IMR-90 (cell line): ENCODE measurements around the gene CNDP2. TPM values are rescaled to one million over a fixed set of nuclear protein-coding genes. Genes with fewer than 3 reads are reported as not detected.

ENCODE experiments used
- ATAC-seq: fragments of 200-7000 bp; cut with Tn5 transposase; 2 replicates; pipeline ENCODE4 v1.9.1; 2020; ENCODE audit warnings: low read depth, mild to moderate bottlenecking, moderate library complexity
- BruUV-seq: library from RNA; stranded (reverse); fragments of 400-500 nt; replicated peaks from 2 replicates; lab custom pipeline; 2021; lab: Mats Ljungman, UMichigan
- CTCF ChIA-PET: fragments of 300-600 bp; formaldehyde crosslinking; extraction: SDS; loops from one replicate; lab custom pipeline; 2021; ENCODE audit warnings: antibody characterized with exemption; lab: Yijun Ruan, JAX
- POLR2A ChIA-PET: fragments of 300-600 bp; sonication (Branson Sonifier 250); formaldehyde crosslinking; loops from one replicate; lab custom pipeline; 2022; ENCODE audit warnings: antibody characterized with exemption; ENCODE audit not compliant: unreplicated experiment; lab: Charles Lee
- DNase-seq: peaks from one replicate; pipeline ENCODE4 v3.0.0; 2013
- H2AFZ ChIP-seq: replicated peaks from 2 replicates; pipeline ENCODE3; 2013; ENCODE audit warnings: low read length, mild to moderate bottlenecking; ENCODE audit not compliant: poor library complexity
- H2AK5ac ChIP-seq: 2 replicates; pipeline ENCODE4 v1.6.1; 2013; ENCODE audit warnings: low read depth, low read length, inconsistent platforms
- H2AK9ac ChIP-seq: replicated peaks from 2 replicates; pipeline ENCODE3; 2013; ENCODE audit warnings: mild to moderate bottlenecking, low read depth, low read length, moderate library complexity; ENCODE audit not compliant: poor library complexity
- H2BK120ac ChIP-seq: 2 replicates; pipeline ENCODE4 v1.6.1; 2013; ENCODE audit warnings: low read depth, low read length, inconsistent platforms
- H2BK15ac ChIP-seq: 3 replicates; pipeline ENCODE4 v1.6.1; 2013; ENCODE audit warnings: low read depth, low read length, inconsistent platforms
- H2BK20ac ChIP-seq: 2 replicates; pipeline ENCODE4 v1.6.1; 2013; ENCODE audit warnings: low read depth, mild to moderate bottlenecking, inconsistent platforms, low read length, moderate library complexity
- H2BK5ac ChIP-seq: 2 replicates; pipeline ENCODE4 v1.6.1; 2013; ENCODE audit warnings: mild to moderate bottlenecking, low read depth, low read length, inconsistent platforms; ENCODE audit not compliant: poor library complexity, severe bottlenecking
- H3K14ac ChIP-seq: replicated peaks from 2 replicates; pipeline ENCODE4 v1.6.1; 2013; ENCODE audit warnings: low read depth, low read length, inconsistent platforms
- H3K18ac ChIP-seq: 2 replicates; pipeline ENCODE4 v1.6.1; 2013; ENCODE audit warnings: low read depth, low read length, control low read depth
- H3K23ac ChIP-seq: 2 replicates; pipeline ENCODE4 v1.6.1; 2013; ENCODE audit warnings: low read depth, low read length, inconsistent platforms
- H3K27ac ChIP-seq: 2 replicates; pipeline ENCODE4 v1.5.1; 2013; ENCODE audit warnings: mild to moderate bottlenecking, control low read depth, low read length; ENCODE audit not compliant: insufficient read depth
- H3K27me3 ChIP-seq: 2 replicates; pipeline ENCODE4 v1.6.1; 2013; ENCODE audit warnings: low read length; ENCODE audit not compliant: control insufficient read depth, insufficient read depth
- H3K36me3 ChIP-seq: 2 replicates; pipeline ENCODE4 v1.6.1; 2013; ENCODE audit warnings: low read length, mixed read lengths; ENCODE audit not compliant: control insufficient read depth, insufficient read depth
- H3K4ac ChIP-seq: 2 replicates; pipeline ENCODE4 v1.6.1; 2013; ENCODE audit warnings: low read depth, low read length, inconsistent platforms
- H3K4me1 ChIP-seq: 2 replicates; pipeline ENCODE4 v1.6.1; 2013; ENCODE audit warnings: low read length, mixed read lengths; ENCODE audit not compliant: control insufficient read depth, insufficient read depth
- H3K4me2 ChIP-seq: 2 replicates; pipeline ENCODE4 v1.6.1; 2013; ENCODE audit warnings: low read depth, mild to moderate bottlenecking, control low read depth, low read length, moderate library complexity
- H3K4me3 ChIP-seq: 2 replicates; pipeline ENCODE4 v1.5.1; 2013; ENCODE audit warnings: low read depth, mild to moderate bottlenecking, control low read depth, low read length, moderate library complexity; ENCODE audit not compliant: insufficient read depth
- H3K56ac ChIP-seq: 2 replicates; pipeline ENCODE4 v1.6.1; 2013; ENCODE audit warnings: low read length, inconsistent platforms; ENCODE audit not compliant: insufficient read depth; ENCODE audit errors: extremely low read depth
- H3K79me1 ChIP-seq, 2 experiments: 2 replicates each; pipeline ENCODE4 v1.6.1; 2013; ENCODE audit warnings: low read length in 2 of 2, inconsistent platforms in 1 of 2, low read depth in 1 of 2
- H3K9ac ChIP-seq: 2 replicates; pipeline ENCODE4 v1.6.1; 2013; ENCODE audit warnings: low read depth, low read length, control low read depth
- H3K9me1 ChIP-seq: 2 replicates; pipeline ENCODE4 v1.6.1; 2013; ENCODE audit warnings: low read length, inconsistent platforms; ENCODE audit not compliant: insufficient read depth
- H3K9me3 ChIP-seq: 2 replicates; pipeline ENCODE4 v1.6.1; 2013; ENCODE audit warnings: low read length; ENCODE audit not compliant: control insufficient read depth, insufficient read depth
- H4K20me1 ChIP-seq: 2 replicates; pipeline ENCODE4 v1.6.1; 2013; ENCODE audit warnings: low read length, inconsistent platforms; ENCODE audit not compliant: insufficient read depth
- H4K5ac ChIP-seq: 2 replicates; pipeline ENCODE4 v1.6.1; 2013; ENCODE audit warnings: mild to moderate bottlenecking, low read depth, low read length, control low read depth
- H4K8ac ChIP-seq, 2 experiments: 2 replicates each; pipeline ENCODE4 v1.6.1; 2013; ENCODE audit warnings: low read depth in 2 of 2, low read length in 2 of 2, control low read depth in 1 of 2, inconsistent platforms in 1 of 2
- H4K91ac ChIP-seq: 2 replicates; pipeline ENCODE4 v1.6.1; 2013; ENCODE audit warnings: low read depth, low read length, inconsistent platforms; ENCODE audit not compliant: insufficient read depth
- BHLHE40 ChIP-seq: fragments of 150-350 bp; IDR thresholded peaks from 2 replicates; pipeline ENCODE4 v1.6.1; 2016; ENCODE audit warnings: mild to moderate bottlenecking, low read depth, low read length
- FOS ChIP-seq: fragments of 150-350 bp; IDR thresholded peaks from 2 replicates; pipeline ENCODE4 v1.6.1; 2016; ENCODE audit warnings: low read depth, low read length
- NFE2L2 ChIP-seq: fragments of 150-350 bp; IDR thresholded peaks from 2 replicates; pipeline ENCODE4 v1.6.1; 2016; ENCODE audit warnings: low read depth, mild to moderate bottlenecking, low read length
- WGBS, 2 experiments: methylation state at CpG; one replicate each; pipeline versions ENCODE4 v1.1.5 to v1.1.7; 2013; ENCODE audit warnings: missing lambda C conversion rate in 2 of 2; ENCODE audit not compliant: insufficient read length in 1 of 2; ENCODE audit errors: extremely low coverage in 2 of 2; 5-methylcytosine and 5-hydroxymethylcytosine counted together
- dilution Hi-C: fragments of 300-500 bp; cut with HindIII; formaldehyde crosslinking; loops from one replicate; pipeline ENCODE4 v1.14.3; 2018; ENCODE audit warnings: low sequenced_read_pairs; ENCODE audit not compliant: unreplicated experiment
- in situ Hi-C: fragments of 300-500 bp; cut with MboI; formaldehyde crosslinking; loops from 3 replicates; pipeline ENCODE4 v1.14.3; 2019; ENCODE audit warnings: low sequenced_read_pairs, inconsistent platforms, mixed read lengths
- intact Hi-C: fragments of 100-400 bp; cut with micrococcal nuclease; formaldehyde crosslinking; loops from 2 replicates; pipeline ENCODE4 v1.10.0; 2022
- polyA plus RNA-seq, 3 experiments: library from polyadenylated mRNA; depleted of rRNA; stranded (reverse); fragments of >200 nt; gene quantifications; 2 replicates each; pipeline ENCODE4 v1.2.3, GENCODE V29; 2012; ENCODE audit warnings: low replicate concordance in 1 of 3
- total RNA-seq: library from RNA; depleted of rRNA; stranded (reverse); fragments of >200 nt; gene quantifications from 2 replicates; pipeline ENCODE4 v1.2.3, GENCODE V29; 2012
- TF ChIP-seq, protein P1 (sequence below): fragments of 150-350 bp; IDR thresholded peaks from 2 replicates; pipeline ENCODE4 v1.6.1; 2017; ENCODE audit warnings: mild to moderate bottlenecking, antibody characterized with exemption, low read length, low read depth

Gene CNDP2
- total and polyA plus RNA-seq, 2 of the 4 experiments (the other 2 are of a cell fraction) = 52.0 to 67.9 TPM

DNA sequence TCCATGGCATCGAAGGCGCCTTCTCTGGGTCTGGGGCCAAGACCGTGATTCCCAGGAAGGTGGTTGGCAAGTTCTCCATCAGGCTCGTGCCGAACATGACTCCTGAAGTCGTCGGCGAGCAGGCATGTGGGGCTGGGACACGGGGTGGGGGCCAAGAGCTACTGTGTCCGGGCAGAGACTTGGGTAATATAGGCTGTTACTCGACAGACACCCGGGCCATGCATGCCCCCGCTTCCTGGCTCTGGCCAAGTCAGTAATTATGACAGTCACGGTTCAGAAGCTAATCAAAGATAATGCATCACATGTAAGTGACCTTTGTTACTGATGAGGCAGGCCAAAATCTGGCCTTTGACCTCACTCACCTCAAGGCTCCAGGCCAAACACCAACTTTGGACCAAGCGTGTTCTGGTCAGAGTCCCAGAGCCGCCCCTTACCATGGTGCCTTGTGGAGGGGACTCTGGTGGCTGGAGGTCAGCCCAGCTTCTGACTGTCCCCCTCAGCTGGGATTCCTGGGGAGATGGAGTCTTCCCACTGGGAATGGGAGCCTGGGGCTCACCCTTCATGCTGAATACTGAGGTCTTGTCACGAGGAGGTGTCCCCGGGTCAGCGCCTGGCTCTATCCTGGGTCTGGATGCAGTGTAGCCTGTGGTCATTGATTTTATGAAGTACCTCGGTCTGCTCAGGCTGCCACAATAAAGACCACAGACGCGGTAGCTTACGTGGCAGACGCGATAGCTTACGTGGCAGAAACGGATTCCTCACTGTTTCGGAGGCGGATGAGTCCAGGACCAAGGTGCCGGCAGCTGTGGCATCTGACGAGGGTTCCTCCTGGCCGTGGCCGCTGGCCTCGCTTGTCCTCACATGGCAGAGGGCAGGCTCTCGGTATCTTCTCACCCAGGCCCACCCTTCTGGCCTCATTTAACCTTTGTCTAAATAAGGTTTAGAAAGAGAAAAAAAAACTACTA is 20.4 kb downstream of the CNDP2 start:
- no peak overlapping the region for H2BK120ac ChIP-seq
- H3K9me1 ChIP-seq = no peaks in the 10 kb centered on the region
- no peak overlapping the region for H3K56ac ChIP-seq
- ATAC-seq (no peak), DNase-seq (no peak)
- in situ Hi-C loops = no loop called here
- no peaks in the 10 kb centered on the region; a peak in 1 of 4 replicates for H3K79me1 ChIP-seq
- H2AK5ac ChIP-seq = no peak overlapping the region
- no peak overlapping the region for H4K91ac ChIP-seq
- H3K4ac ChIP-seq = no peak overlapping the region
- intact Hi-C loops = no loop called here
- no peaks in the 10 kb centered on the region for H3K4me1 ChIP-seq
- no peak overlapping the region for H3K4me2 ChIP-seq
- ChIA-PET CTCF (no interaction called here), POLR2A (interaction anchor here (0.6 kb wide), 1 partner anchor 35 kb away, joined by 5 read pairs; no protein-coding TSS in a partner anchor)
- H3K23ac ChIP-seq = no peak overlapping the region
- no peak overlapping the region for H2BK15ac ChIP-seq
- 97% methylated on average over 21 of the region's 35 CpGs; no CpG with 5 or more reads in 1 of the 2 experiments for WGBS, 2 experiments
- no peak overlapping the region for H2BK5ac ChIP-seq
- H2AFZ ChIP-seq = no peak overlapping the region
- no peaks in the 10 kb centered on the region for H3K9me3 ChIP-seq
- no peak overlapping the region for H4K8ac ChIP-seq
- no peak overlapping the region for H3K18ac ChIP-seq
- no peak overlapping the region for H3K4me3 ChIP-seq
- H3K36me3 ChIP-seq = peaks cover 61% of the 10 kb centered on the region
- no peaks in the 10 kb centered on the region for H3K27me3 ChIP-seq
- TF ChIP-seq NFE2L2 (no peak), FOS (no peak), BHLHE40 (no peak)
- TF ChIP-seq, protein P1, sequence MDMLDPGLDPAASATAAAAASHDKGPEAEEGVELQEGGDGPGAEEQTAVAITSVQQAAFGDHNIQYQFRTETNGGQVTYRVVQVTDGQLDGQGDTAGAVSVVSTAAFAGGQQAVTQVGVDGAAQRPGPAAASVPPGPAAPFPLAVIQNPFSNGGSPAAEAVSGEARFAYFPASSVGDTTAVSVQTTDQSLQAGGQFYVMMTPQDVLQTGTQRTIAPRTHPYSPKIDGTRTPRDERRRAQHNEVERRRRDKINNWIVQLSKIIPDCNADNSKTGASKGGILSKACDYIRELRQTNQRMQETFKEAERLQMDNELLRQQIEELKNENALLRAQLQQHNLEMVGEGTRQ = no peak
- no peak overlapping the region for H3K9ac ChIP-seq
- dilution Hi-C loops = no loop called here
- no peak overlapping the region for H4K5ac ChIP-seq
- no peak overlapping the region for H3K27ac ChIP-seq
- H2BK20ac ChIP-seq = no peak overlapping the region
- H3K14ac ChIP-seq = no peak overlapping the region
- H4K20me1 ChIP-seq = no peaks in the 10 kb centered on the region; the same call in 1 of the 2 replicates
- BruUV-seq = no TSS peak
- peak overlapping the region; percentile 8 for H2AK9ac ChIP-seq
